Activated naive CD4-positive, alpha-beta T cell treated with anti-CD3 and anti-CD28 coated beads for 36 hours (primary cell): Measurements from ENCODE around the gene HSD17B1. TPM values are rescaled to one million over a fixed set of nuclear protein-coding genes. Genes with fewer than 3 reads are reported as not detected.
"Not testable (repeated sequence)": the region's sequence is repeated elsewhere in the genome, so short reads cannot be mapped to it uniquely, and the experiment has no call there.

Experiments
- CTCF ChIA-PET: fragments of 350-600 bp; sonication (Branson Sonifier 250); formaldehyde crosslinking; loops from one replicate; lab custom pipeline; 2021; ENCODE audit warnings: antibody characterized with exemption; lab: Charles Lee
- DNase-seq: peaks from one replicate; pipeline ENCODE4 v3.0.0-alpha.2; 2020
- H3K27ac Mint-ChIP-seq: one replicate; pipeline ENCODE4 v1.8.0; 2021; ENCODE audit warnings: mild to moderate bottlenecking, mixed read lengths
- H3K27me3 Mint-ChIP-seq: one replicate; pipeline ENCODE4 v1.8.0; 2021; ENCODE audit warnings: low read depth, mixed read lengths
- H3K36me3 Mint-ChIP-seq: one replicate; pipeline ENCODE4 v1.8.0; 2021; ENCODE audit warnings: low read depth, mixed read lengths
- H3K4me1 Mint-ChIP-seq: one replicate; pipeline ENCODE4 v1.8.0; 2021; ENCODE audit warnings: low read depth, mixed read lengths
- H3K4me3 Mint-ChIP-seq: one replicate; pipeline ENCODE4 v1.8.0; 2021; ENCODE audit warnings: mild to moderate bottlenecking, moderate library complexity, mixed read lengths
- H3K9me3 Mint-ChIP-seq: one replicate; pipeline ENCODE4 v1.8.0; 2021; ENCODE audit warnings: mixed read lengths
- intact Hi-C: fragments of 100-400 bp; cut with micrococcal nuclease; formaldehyde crosslinking; loops from one replicate; pipeline ENCODE4 v1.15.1; 2023
- total RNA-seq, 2 experiments: library from RNA; stranded (reverse); gene quantifications; one replicate each; pipeline ENCODE4 v1.2.3, GENCODE V29; 2021

HSD17B1 gene, protein sequence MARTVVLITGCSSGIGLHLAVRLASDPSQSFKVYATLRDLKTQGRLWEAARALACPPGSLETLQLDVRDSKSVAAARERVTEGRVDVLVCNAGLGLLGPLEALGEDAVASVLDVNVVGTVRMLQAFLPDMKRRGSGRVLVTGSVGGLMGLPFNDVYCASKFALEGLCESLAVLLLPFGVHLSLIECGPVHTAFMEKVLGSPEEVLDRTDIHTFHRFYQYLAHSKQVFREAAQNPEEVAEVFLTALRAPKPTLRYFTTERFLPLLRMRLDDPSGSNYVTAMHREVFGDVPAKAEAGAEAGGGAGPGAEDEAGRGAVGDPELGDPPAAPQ
- total RNA-seq: under 1 TPM; 0.26 to 0.67 TPM

GRCh38 chr17:42552736-42553135, at the start of gene HSD17B1:
Gene HSD17B1 (plus strand): TSS chr17:42552923. CDS start chr17:42552934, 11 bp downstream.
- DNase-seq, H3K36me3 Mint-ChIP-seq, H3K27me3 Mint-ChIP-seq, intact Hi-C loops, H3K9me3 Mint-ChIP-seq: not testable (repeated sequence)
- CTCF ChIA-PET: interaction anchor here (1.2 kb wide), 1 partner anchor 11 kb away, joined by 4 read pairs; no protein-coding TSS in a partner anchor
- Mint-ChIP-seq H3K27ac (peak within 1 kb of the TSS; percentile 91), H3K4me1 (peaks cover 28% of the 10 kb centered on the region), H3K4me3 (peak within 1 kb of the TSS; percentile 92)

- Mint-ChIP-seq H3K27ac (no peak overlapping the region), H3K27me3 (no peaks in the 10 kb centered on the region), H3K4me3 (no peak overlapping the region), H3K9me3 (no peaks in the 10 kb centered on the region), H3K36me3 (peaks cover 17% of the 10 kb centered on the region), H3K4me1 (no peaks in the 10 kb centered on the region)
- no peak for DNase-seq
- CTCF ChIA-PET: no interaction called here
- intact Hi-C loops: no loop called here
Observed at GRCh38 chr17:42502926-42503325, 49.8 kb upstream of the HSD17B1 start.

- Mint-ChIP-seq H3K4me1 (no peaks in the 10 kb centered on the region), H3K4me3 (no peak overlapping the region), H3K27ac (no peak overlapping the region), H3K36me3 (peaks cover 4% of the 10 kb centered on the region), H3K27me3 (no peaks in the 10 kb centered on the region), H3K9me3 (no peaks in the 10 kb centered on the region)
- CTCF ChIA-PET: interaction anchor here (0.6 kb wide), 1 partner anchor 36 kb away, joined by 3 read pairs; no protein-coding TSS in a partner anchor
- DNase-seq: no peak
- intact Hi-C loops: no loop called here
Observed at GRCh38 chr17:42507671-42508070, 45.1 kb upstream of the HSD17B1 start.

GRCh38 chr17:42508426-42509165, 44.1 kb upstream of the HSD17B1 start:
- CTCF ChIA-PET: interaction anchor here (0.6 to 1.1 kb wide), 3 partner anchors 26 to 40 kb away, joined by 3 read pairs; no protein-coding TSS in a partner anchor
- H3K4me1 Mint-ChIP-seq: no peaks in the 10 kb centered on the region
- H3K27ac Mint-ChIP-seq: no peak overlapping the region
- DNase-seq: no peak
- H3K4me3 Mint-ChIP-seq: no peak overlapping the region
- H3K9me3 Mint-ChIP-seq: no peaks in the 10 kb centered on the region
- no peaks in the 10 kb centered on the region for H3K36me3 Mint-ChIP-seq
- intact Hi-C loops: no loop called here
- H3K27me3 Mint-ChIP-seq: no peaks in the 10 kb centered on the region

GRCh38 chr17:42509409-42509808, 43.3 kb upstream of the HSD17B1 start:
- no peak for DNase-seq
- Mint-ChIP-seq H3K36me3 (no peaks in the 10 kb centered on the region), H3K4me3 (no peak overlapping the region), H3K9me3 (no peaks in the 10 kb centered on the region), H3K27me3 (no peaks in the 10 kb centered on the region), H3K4me1 (no peaks in the 10 kb centered on the region), H3K27ac (no peak overlapping the region)
- intact Hi-C loops: no loop called here
- CTCF ChIA-PET: interaction anchor here (1.1 kb wide), 1 partner anchor 25 kb away, joined by 3 read pairs; no protein-coding TSS in a partner anchor

- CTCF ChIA-PET: no interaction called here
- no peaks in the 10 kb centered on the region for H3K9me3 Mint-ChIP-seq
- H3K4me1 Mint-ChIP-seq: no peaks in the 10 kb centered on the region
- H3K36me3 Mint-ChIP-seq: no peaks in the 10 kb centered on the region
- intact Hi-C loops: no loop called here
- DNase-seq: no peak
- no peaks in the 10 kb centered on the region for H3K27me3 Mint-ChIP-seq
- no peak overlapping the region for H3K27ac Mint-ChIP-seq
- no peak overlapping the region for H3K4me3 Mint-ChIP-seq
Observed at GRCh38 chr17:42509841-42510240, 42.9 kb upstream of the HSD17B1 start.

DNA sequence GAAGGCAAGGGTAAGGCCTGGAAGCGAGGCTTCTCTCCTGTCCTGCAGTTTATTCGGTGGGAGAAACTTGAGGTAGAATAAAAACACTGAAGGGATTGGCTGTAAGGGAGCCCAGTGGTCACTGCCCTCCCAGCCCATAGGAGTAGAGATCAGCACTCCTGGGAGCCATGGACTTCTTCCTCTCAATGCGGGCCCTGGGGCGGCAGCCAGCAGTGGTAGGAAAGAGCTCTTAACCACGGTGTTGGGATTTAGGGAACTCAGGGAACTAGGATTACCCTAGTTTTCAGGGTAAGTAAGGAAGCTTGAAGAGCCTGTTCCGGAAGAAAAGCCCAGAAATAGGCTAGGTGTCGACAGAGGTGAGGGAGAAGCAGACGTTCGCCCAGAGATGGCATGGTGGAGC, 40.5 kb upstream of the HSD17B1 start:
- Mint-ChIP-seq H3K36me3 (no peaks in the 10 kb centered on the region), H3K27me3 (no peaks in the 10 kb centered on the region), H3K4me3 (no peak overlapping the region), H3K9me3 (no peaks in the 10 kb centered on the region), H3K27ac (no peak overlapping the region), H3K4me1 (no peaks in the 10 kb centered on the region)
- DNase-seq: no peak
- intact Hi-C loops: no loop called here
- CTCF ChIA-PET: interaction anchor here (0.5 to 0.6 kb wide), 2 partner anchors 83 to 94 kb away, joined by 3 read pairs; no protein-coding TSS in a partner anchor

- no peaks in the 10 kb centered on the region for H3K36me3 Mint-ChIP-seq
- intact Hi-C loops: no loop called here
- CTCF ChIA-PET: interaction anchor here (0.5 to 1.9 kb wide), 3 partner anchors 84 to 93 kb away, joined by 3 to 5 read pairs (median 3); no protein-coding TSS in a partner anchor
- H3K27ac Mint-ChIP-seq: no peak overlapping the region
- no peaks in the 10 kb centered on the region for H3K27me3 Mint-ChIP-seq
- H3K4me3 Mint-ChIP-seq: no peak overlapping the region
- H3K4me1 Mint-ChIP-seq: peaks cover 4% of the 10 kb centered on the region
- no peaks in the 10 kb centered on the region for H3K9me3 Mint-ChIP-seq
- no peak for DNase-seq
Observed at GRCh38 chr17:42512733-42513251, 39.9 kb upstream of the HSD17B1 start.

DNA sequence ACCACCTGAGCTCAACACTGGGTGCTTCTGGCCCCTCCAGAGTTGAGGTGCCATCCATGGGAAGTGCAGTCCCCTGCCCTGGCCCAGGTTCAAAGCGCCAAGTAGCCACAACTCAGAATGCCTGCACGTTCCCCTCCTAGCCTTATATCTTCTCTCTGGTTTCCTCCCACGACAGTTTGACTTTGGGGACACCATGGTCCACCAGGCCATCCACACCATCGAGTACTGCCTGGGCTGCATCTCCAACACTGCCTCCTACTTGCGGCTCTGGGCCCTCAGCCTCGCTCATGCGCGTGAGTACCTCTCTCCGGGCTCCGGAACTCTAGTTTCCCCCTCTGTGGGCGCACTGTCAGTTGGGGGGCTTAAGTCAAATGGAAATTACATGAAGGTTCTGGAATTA, 39.0 kb upstream of the HSD17B1 start:
- Mint-ChIP-seq H3K27me3 (no peaks in the 10 kb centered on the region), H3K27ac (no peak overlapping the region), H3K4me3 (no peak overlapping the region), H3K36me3 (no peaks in the 10 kb centered on the region), H3K4me1 (peaks cover 4% of the 10 kb centered on the region), H3K9me3 (no peaks in the 10 kb centered on the region)
- no peak for DNase-seq
- CTCF ChIA-PET: interaction anchor here (0.6 to 1.9 kb wide), 2 partner anchors 84 to 85 kb away, joined by 3 to 5 read pairs; no protein-coding TSS in a partner anchor
- intact Hi-C loops: no loop called here

DNA sequence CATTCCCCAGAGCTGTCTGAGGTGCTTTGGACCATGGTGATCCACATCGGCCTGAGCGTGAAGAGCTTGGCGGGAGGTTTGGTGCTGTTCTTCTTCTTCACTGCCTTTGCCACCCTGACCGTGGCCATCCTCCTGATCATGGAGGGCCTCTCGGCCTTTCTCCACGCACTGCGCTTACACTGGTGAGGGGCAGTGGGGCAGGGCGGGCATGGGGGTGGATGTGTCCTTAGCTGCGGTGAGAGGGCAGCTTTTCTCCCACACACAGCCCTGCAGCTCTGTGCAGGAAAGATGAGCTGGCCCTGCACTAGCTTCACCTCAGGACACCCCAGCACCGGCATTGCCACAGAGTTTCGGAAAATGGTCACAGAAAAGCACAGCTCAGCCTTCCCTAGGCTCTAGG, 38.4 kb upstream of the HSD17B1 start:
- H3K9me3 Mint-ChIP-seq: no peaks in the 10 kb centered on the region
- H3K36me3 Mint-ChIP-seq: no peaks in the 10 kb centered on the region
- CTCF ChIA-PET: interaction anchor here (0.6 to 1.9 kb wide), 4 partner anchors 13 to 190 kb away, joined by 3 to 5 read pairs (median 4); no protein-coding TSS in a partner anchor
- no peak overlapping the region for H3K4me3 Mint-ChIP-seq
- DNase-seq: no peak
- intact Hi-C loops: no loop called here
- H3K4me1 Mint-ChIP-seq: peaks cover 4% of the 10 kb centered on the region
- no peaks in the 10 kb centered on the region for H3K27me3 Mint-ChIP-seq
- H3K27ac Mint-ChIP-seq: no peak overlapping the region

DNA sequence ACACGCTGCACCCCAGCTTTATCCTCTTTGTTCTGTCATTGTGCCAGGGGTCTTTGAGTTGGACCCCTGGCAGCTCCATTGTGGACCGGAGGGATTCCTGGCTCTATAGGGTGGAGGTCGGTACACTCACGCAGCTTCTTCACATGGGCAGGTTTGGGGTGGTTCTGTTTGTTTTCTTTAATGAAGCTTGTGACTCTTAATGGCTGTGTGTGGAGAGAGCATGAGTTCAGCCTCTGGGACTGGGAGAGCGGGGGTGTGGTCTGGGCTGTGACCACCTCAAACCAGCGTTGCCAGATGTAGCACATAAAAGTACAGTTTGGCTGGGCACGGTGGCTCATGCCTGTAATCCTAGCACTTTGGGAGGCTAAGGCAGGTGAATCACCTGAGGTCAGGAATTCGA, 37.9 kb upstream of the HSD17B1 start:
- Mint-ChIP-seq H3K36me3 (no peaks in the 10 kb centered on the region), H3K9me3 (no peaks in the 10 kb centered on the region), H3K27me3 (no peaks in the 10 kb centered on the region), H3K4me3 (no peak overlapping the region), H3K4me1 (peaks cover 4% of the 10 kb centered on the region), H3K27ac (no peak overlapping the region)
- intact Hi-C loops: loop anchor here (5.0 kb wide), 1 partner anchor 203 kb away; no protein-coding TSS in a partner anchor
- CTCF ChIA-PET: interaction anchor here (0.7 to 1.9 kb wide), 6 partner anchors 12 to 334 kb away, joined by 3 to 6 read pairs (median 4); partner anchors contain the start of gene KCNH4
- DNase-seq: no peak

DNA sequence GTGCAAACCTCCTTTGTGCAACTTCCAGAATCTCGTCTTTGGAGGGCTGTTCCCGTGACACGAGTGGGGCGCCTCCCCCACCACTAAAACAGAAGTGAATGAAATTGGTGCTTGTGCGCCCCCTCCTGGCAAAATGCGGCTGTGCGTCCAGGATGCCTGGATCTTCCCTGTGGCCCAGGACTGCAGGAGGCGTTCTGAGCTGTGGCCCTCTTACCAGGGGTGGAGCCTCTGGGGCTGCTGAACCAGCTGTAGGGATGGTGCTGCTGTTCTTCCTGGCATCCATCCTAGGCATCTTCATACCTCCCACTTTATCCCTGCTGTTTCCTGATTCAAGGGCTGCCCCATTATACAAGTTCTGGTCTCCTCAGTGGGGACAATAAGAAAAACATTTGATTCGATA, 35.2 kb upstream of the HSD17B1 start:
- no peaks in the 10 kb centered on the region for H3K9me3 Mint-ChIP-seq
- peaks cover 4% of the 10 kb centered on the region for H3K4me1 Mint-ChIP-seq
- no peaks in the 10 kb centered on the region for H3K27me3 Mint-ChIP-seq
- peak; percentile 89 for DNase-seq
- CTCF ChIA-PET: interaction anchor here (0.5 to 2.1 kb wide), 16 partner anchors 10 to 194 kb away, joined by 3 to 12 read pairs (median 6); partner anchors contain the start of gene CAVIN1
- no peak overlapping the region for H3K4me3 Mint-ChIP-seq
- intact Hi-C loops: loop anchor here (1.0 to 5.0 kb wide), 4 partner anchors 10 to 205 kb away; no protein-coding TSS in a partner anchor
- H3K36me3 Mint-ChIP-seq: no peaks in the 10 kb centered on the region
- H3K27ac Mint-ChIP-seq: no peak overlapping the region
